Stimulated activated CD4-positive, alpha-beta T cell treated with anti-CD3 and anti-CD28 coated beads, Interleukin-15, amount 100 ng/mL, for 24 hours (primary cell): ENCODE results near the gene HOGA1.
"Not testable (repeated sequence)": the region's sequence is repeated elsewhere in the genome, so short reads cannot be mapped to it uniquely, and the experiment has no call there.

ENCODE experiments used
- DNase-seq: peaks from one replicate; pipeline ENCODE4 v3.0.0-alpha.2; 2020

Gene HOGA1

DNA sequence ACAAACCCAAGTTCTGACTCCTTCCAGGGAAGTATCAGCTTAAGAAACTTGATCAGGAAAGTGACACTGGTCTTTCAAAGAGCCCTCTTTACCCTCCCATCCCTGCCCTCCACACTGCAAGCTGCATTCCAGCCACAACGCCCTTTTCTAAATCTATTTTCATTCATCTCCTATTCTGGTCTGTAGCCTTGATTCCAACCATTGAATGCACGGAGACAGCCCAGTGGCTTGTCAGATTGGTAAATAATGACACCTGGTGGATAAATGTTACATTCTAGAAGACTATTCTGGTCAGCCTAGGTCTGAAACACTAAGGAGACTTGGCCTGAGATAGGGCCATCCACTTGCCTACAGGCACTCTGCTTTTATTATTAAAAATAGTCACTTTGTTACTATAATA is 28.2 kb downstream of the HOGA1 start:
- DNase-seq: no peak

DNA sequence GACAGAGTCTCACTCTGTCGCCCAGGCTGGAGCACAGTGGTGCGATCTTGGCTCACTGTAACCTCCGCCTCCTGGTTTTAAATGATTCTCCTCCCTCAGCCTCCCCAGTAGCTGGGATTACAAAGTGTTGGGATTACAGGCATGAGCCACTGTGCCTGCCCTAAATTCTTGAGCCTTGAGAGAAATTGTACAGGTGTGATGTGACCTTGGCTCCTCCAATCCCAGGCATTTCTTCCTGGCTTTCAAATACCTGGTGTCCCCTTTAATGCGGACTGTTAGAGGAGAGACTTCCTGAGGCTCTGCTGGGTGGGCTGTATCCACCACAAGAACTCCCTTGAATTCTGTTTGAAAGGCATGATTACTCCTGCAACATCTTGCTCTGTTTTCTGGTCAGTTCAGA is 34.1 kb downstream of the HOGA1 start:
- DNase-seq: no peak

DNA sequence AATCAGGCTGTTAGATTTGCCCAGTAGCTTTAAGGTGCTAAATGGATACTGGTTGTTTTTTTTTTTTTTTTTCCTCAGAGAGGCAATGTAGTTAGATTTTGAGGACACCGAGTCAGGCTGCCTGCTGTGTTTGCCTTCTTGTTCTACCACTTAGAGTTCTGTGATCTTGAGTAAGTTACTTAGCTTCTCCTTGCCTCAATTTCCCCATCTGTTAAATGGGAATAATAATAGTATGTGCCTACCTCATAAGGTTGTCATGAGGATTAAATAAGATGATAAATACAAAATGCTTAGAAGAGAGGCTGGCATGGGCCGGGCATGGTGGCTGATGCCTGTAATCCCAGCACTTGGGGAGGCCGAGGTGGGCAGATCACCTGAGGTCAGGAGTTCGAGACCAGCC is 34.5 kb downstream of the HOGA1 start:
- DNase-seq: no peak

DNA sequence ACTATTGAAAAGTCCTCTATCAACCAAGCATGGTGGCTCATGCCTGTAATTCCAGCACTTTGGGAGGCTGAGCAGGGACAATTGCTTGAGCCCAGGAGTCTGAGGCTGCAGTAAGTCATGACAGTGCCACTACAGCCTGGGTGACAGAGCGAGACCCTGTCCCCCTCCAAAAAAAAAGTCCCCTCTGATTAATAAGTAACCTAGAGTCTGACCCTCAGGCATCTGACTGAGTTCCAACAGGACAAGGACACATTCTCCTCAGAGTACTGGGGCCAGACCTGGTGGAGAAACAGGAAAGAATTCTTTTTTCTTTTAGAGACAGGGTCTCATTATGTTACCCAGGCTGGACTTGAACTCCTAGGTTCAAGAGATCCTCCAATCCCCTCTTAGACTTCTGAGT is 39.1 kb downstream of the HOGA1 start:
- no peak for DNase-seq

DNA sequence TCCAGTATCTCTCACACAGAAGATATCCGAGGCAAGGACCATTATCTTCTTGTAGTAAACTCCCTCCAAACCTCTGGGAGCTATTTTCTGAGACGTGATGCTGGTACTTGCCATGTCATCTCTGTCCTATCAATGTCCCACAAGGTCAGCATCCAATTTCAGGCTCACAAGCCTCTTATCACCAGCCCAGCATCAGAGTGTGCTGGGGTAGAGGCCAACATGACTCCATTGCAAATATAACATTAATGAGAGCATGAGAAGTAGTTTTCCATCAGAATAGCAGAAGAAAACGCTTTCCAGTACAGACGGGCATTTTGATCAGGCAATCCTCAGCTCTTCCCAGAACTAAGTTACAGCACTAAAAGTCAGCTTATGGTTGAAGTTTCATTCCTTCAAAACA is 43.5 kb downstream of the HOGA1 start:
- DNase-seq: no peak

DNA sequence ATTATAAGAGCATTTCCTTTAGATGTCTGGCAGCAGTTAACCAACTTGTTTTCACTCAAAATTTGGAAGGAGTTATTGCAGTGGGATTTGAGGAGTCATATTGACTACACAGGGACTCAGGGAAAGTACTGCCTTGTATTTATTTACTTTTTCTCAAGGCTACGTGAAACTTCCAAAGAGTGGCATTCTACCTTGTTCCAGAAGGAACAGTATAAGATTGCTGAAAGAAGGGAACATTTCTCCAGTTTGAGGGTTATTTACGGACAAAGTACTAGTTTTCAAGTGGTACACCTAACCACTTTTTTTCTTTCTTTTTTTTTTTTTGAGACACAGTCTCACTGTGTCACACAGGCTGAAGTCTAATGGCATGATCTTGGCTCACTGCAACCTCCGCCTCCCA is 44.0 kb downstream of the HOGA1 start:
- DNase-seq: no peak

DNA sequence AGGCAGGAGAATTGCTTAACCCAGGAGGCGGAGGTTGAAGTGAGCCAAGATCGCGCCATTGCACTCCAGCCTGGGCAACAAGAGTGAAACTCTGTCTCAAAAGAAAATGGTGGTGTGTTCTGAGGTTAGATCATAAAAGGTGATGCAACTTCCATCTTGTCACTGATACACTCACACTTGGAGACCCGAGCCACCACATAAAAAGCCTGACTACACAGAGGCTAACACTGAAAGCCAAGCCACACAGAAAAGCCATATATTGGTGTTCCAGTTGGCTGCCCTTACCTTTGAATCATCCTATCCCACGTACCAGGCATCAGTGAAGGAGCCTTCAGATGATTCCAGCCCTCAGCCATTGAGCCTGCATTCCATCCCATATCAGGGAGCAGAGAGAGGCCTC is 45.1 kb downstream of the HOGA1 start:
- DNase-seq: no peak

DNA sequence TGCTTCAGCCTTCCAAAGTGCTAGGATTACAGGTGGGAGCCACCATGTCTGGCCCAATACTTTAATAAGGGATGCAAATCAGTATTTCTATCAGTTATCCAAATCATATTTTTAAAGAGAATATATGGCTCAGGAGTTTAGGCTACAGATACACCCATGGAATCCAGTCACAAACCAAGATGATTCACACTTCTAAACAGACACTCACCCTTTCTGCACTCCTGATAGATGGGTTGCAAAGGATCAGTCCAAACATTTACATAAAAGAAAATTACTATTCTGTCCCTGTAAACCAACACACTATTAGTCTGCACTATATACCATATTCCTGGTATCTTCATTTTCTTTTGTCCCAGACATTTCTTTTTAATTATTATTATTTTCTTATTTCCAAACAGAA is 46.9 kb downstream of the HOGA1 start:
- no peak for DNase-seq

DNA sequence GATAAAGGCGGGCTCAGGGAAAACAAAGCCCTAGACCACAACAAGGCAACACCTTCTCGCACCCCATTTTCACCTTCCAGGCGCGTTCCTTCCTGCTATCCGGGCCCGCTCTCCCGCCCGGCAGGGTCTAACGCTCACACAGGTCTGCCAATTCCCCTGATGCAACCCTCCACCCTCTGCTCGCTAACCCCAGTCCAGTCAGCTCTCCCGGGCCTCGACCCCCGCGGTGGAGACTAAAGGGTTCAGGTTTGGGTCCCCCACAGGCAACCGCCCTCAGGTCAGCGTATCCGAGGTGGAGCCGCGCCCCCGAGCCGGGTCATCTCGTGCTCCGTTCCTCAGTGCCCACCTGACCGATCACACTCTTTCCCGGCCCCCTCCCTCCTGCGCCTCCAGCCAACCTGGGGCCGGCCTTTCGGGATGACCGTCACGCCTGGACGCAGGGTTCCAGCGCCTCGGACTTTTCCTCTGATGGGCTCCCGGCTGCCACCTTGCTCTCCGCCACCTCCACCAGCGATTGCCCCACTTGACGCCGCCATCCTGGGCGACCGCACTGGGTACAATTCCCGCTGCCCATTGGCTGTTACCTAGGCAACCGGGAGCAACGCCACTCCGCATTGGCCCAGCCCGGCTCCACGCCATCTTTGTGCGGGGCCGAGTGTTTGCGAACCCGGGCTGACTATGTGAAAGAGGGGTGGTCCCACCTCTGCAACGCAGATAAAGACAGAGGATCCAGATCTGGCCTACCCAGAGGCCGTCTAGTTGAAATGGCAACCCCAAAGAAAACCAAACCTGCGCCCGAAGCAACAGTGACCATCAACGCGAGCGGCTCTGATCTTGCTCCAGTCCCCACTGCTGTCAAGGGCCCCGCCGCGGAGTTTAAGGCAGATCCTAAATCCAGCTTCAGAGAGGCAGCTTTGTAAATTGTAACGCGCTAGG is 49.0 kb downstream of the HOGA1 start, which contains the start of gene MORN4:
Gene MORN4 (minus strand): TSS at position 552 of the 936 bp plus-strand sequence. CDS start 13,847 bp downstream, outside the sequence.
- peak; percentile 94 for DNase-seq

DNA sequence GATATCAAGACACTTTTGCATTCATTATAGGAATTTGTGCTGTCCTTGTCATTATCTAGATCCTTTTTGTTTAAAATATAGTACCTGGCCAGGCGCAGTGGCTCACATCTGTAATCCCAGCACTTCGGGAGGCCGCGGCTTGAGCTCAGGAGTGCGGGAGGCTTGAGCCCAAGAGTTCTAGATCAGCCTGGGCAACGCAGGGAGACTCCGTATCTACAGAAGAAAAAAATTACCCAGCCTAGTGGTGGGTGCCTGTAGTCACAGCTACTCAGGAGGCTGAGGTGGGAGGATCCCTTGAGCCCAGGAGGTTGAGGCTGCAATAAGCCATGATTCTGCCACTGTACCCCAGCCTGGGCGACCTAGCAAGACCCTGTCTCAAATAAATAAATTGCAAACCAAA is 49.7 kb downstream of the HOGA1 start:
- DNase-seq: peak; percentile 34

DNA sequence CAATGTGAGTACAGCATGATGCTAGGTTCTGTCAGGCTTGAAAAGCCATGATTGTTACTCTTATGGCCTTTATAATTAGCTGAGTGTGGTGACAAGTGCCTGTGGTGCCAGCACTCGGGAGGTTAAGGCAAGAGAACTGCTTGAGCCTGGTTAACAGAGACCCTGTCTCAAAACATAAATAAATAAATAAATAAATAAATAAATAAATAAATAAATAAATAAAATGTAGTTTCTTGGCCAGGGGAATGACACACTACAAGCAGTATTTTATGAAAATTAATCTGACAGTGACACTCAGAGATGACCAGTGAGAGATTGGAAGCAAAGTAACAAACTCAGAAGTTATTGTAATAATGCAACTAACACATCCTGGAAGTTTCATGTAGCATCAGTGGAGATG is 51.4 kb downstream of the HOGA1 start:
- no peak for DNase-seq

DNA sequence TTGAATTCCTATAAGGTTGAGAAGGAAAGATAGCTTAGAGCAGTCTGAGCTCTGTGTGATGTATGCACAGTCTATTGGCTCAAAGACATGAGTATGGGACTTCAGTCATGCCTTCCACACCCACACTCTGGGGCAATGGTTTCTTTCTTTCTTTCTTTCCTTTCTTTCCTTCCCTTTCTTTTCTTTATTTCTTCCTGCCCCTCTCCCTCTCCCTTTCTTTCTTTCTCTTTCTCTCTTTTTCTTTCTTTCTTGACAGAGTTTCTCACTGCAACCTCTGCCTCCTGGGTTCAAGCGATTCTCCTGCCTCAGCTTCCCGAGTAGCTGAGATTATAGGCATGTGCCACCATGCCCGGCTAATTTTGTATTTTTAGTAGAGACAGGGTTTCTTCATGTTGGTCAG is 54.9 kb downstream of the HOGA1 start:
- not testable (repeated sequence) for DNase-seq

DNA sequence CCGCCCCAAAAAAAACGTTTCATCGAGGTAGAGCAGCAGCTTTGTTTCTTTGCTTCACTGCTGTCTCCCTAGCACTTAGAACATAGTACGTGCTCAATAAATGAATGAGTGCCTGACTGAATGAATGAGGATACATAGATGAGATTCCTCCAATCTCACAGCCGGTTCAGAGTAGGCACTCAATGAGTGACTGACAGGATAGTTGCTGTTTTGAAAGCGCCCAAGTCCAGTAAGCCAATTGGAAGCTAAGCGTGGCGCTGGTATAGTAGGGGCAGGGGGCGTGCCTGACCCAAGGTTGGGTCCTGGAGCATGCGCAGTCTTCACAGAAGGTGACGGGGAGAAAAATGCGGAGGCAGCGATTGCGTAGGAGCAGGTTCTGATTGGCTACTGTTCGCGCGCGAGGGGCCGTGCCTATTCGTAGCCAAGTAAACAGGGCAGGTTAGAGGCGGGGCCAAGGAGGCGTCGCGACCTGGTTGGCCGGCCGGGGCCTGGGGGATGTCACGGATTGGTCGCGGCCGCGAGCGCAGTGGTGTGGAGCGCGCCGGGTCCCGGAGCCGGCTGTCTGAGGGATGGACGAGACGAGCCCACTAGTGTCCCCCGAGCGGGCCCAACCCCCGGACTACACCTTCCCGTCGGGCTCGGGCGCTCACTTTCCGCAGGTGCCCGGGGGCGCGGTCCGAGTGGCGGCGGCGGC is 56.1 kb downstream of the HOGA1 start, which contains the start of gene PI4K2A:
Gene PI4K2A (plus strand): TSS at position 498 of the 694 bp plus-strand sequence. CDS start 72 bp downstream, at position 570.
- DNase-seq: peak; percentile 100

DNA sequence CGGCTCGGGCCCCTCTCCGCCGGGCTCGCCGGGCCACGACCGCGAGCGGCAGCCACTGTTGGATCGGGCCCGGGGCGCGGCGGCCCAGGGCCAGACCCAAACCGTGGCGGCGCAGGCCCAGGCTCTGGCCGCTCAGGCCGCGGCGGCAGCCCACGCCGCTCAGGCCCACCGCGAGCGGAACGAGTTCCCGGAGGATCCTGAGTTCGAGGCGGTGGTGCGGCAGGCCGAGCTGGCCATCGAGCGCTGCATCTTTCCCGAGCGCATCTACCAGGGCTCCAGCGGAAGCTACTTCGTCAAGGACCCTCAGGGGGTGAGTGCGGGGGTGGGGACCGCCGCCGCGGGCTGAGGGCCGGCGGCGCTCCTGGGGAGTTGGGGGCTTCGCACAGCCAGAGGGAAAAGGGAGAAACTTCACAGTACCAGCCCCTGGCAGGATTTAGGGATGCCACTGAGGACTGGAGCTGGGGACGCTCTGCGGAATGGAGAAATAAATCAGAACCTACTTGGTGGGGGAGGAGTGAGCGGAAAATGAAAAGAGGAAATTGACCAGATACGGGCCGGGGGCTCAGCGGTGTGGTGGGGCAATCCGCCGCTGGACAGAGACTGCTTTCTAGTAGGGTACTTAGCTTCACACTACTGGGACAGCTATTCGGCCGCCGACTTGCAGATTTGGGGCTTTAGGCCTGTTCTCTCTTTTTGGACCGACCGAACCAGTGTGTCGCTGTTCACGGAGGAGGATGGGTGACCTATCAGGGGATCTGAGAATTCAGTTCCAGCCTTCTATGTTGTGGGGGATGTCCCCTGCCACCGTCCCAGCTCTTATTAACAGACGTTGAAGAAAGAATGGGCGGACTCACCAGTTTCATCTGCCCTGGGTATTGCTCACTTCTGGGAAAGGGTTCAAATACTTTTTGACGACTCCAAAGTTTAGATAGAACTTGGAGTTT is 57.0 kb downstream of the HOGA1 start:
- DNase-seq: peak; percentile 41

DNA sequence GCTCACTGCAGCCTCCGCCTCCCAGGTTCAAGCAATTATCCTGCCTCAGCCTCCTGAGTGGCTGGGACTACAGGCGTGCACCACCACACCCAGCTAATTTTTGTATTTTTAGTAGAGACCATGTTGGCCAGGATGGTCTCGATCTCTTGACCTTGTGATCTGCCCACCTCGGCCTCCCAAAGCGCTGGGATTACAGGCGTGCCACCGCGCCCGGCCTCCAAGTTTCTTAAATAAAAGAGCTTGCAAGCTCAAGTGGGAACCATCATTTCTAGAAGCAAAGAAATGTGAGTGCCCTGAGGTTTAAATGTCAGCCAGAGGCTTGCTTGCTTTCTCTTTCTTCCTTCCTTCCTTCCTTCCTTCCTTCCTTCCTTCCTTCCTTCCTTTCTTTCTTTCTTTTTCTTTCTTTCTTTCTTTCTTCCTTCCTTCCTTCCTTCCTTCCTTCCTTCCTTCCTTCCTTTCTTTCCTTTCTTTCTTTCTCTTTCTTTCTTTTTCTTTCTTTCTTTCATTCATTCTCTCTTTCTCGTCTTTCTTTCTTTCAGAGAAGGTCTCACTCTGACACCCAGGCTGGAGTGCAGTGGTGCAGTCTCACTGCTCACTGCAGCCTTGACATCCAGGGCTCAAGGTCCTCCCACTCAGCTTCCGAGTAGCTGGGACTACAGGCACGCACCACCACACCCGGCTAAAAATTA is 58.4 kb downstream of the HOGA1 start:
- not testable (repeated sequence) for DNase-seq

DNA sequence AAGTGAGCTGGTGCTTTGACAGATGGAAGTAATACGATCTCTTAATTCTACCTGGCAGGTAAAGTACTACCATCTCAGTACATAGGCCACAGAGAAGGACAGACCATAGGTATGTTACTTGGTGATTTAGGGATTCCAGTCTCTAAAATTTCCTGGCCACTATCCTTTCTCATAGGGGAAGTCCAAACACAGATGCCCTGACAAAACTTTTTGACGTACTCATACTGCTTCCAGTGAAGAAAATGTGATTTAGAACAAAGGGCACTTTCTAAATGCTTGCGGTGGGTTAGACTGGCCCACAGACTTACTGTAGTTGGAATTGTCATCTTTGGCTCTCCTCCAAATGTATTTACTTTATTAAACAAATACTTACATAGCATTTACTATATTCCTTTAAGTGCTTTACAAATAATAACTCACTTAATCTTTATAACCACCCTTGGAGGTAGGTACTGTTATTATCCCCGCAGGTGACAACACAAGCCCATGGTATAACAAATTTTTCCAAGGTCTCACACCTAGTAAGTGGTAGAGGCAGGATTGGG is 59.3 kb downstream of the HOGA1 start:
- DNase-seq: no peak

DNA sequence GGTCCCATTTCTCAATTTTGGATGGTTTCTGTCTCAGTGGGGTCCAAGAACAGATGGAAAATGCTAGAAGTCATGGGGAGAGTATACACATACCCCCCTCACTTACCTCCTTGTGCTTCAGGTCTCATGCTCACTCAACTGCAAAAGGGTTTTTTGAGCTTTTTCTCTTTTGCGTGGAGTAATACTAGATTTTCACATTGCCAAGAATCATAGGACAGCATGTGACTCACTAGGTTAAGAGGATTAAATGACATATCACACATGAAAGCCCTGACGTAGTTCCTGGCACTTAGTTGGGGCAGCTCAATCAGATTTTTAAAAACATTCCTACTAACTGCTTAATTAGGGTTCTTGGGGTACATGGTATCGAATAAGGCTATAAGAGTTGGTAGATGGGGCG is 60.7 kb downstream of the HOGA1 start:
- DNase-seq: no peak

DNA sequence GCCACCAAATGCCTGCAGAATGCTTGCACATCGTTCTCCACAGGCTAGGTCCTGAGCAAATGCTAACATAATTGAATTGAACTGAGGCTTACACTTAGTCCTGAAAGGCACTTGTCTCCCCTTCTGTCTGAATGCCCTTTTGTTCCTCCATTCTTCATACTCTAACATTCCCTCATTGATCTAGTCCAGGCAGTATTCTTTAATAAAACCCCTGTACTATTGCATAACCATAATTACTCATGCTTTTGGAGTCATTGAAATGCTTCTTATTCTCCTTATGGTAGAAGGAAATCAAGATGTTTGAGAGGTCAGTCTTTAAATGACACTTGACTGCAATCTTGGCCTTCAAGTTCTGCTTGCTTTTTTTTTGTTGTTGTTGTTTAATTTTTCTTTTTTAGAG is 63.4 kb downstream of the HOGA1 start:
- DNase-seq: no peak

DNA sequence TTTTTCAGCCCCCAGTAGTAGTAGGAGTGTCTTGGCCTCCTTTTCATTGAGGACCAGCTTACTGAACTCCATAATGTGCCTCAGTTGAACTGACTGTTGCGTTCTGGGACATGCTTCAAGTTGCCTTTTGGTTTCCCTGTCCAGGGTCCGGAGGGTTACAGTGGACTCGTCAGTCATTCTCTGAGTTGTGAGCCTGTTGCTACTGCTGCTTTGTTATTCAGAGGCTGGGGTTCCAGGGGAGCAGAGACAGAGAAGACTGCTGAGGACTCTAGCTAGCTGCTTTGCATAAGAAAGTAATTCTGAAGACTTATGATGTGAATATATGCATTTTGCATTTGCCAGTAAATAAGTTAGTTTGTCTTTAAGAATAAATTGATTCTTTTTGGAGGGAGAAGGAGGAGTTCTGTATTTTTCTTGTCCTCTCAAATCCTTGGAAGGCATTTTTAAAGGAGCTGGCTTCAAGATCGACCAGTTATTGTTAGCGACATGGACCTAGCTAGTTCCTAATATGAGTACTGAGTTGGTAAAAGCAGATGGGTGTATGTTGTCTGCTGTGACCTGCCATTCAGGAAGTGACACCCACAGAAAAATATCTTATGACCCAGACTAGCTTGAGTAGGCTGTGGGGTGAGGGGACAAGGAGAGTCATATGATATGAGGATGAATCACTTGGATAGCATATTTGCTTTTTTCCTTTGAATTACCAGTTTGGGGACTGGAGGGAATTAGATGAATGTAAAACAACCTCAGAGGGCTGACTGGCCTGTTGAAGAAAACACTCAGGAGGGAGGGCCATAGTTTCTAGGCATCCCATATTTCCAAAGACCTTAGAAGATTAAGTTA is 64.6 kb downstream of the HOGA1 start:
- DNase-seq: peak; percentile 40

DNA sequence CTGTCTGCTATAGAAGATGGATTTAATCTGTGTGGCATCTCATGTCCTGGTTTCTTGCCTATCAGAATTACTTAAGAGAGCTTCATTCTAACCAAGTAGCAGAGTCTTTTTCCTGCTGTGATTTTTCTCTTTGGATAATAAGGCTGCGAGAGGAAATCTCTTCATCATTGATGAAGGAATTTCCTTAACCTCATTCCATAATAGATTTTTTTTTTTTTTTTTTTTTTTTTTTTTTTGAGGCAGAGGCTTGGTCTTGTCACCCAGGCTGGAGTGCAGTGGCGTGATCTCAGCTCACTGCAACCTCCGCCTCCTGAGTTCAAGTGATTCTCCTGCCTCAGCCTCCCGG is 65.2 kb downstream of the HOGA1 start:
- not testable (repeated sequence) for DNase-seq

DNA sequence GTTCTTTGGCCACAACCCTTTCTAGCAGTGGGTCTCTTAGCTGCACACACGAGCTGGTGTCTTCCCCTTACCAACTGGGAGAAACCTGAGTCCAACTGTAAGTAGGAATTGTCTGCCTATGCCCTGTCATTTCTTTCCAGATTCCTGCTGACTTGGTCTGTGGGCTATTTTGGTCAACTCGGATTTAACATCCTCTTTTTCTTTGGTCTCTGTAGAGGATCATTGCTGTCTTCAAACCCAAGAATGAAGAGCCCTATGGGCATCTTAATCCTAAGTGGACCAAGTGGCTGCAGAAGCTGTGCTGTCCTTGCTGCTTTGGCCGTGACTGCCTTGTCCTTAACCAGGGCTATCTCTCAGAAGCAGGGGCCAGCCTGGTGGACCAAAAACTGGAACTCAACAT is 66.5 kb downstream of the HOGA1 start:
- no peak for DNase-seq
